ENCODE measurements around the gene KCTD6.

KCTD6 gene

GRCh38 chr3:58491506-58492402 is at the start of gene KCTD6:
Gene KCTD6 (plus strand): TSS chr3:58492096. CDS start chr3:58498756, 6,660 bp downstream.
- peak; percentile 95 for DNase-seq (ENCODE audit: low spot score)

GRCh38 chr3:58452176-58452575 is 39.7 kb upstream of the KCTD6 start:
- DNase-seq (ENCODE audit: low spot score), result no peak

GRCh38 chr3:58459160-58459559 is 32.7 kb upstream of the KCTD6 start:
- DNase-seq (ENCODE audit: low spot score), result no peak

GRCh38 chr3:58462829-58463180 is 29.1 kb upstream of the KCTD6 start:
- no peak for DNase-seq (ENCODE audit: low spot score)

GRCh38 chr3:58463181-58463941 is 28.5 kb upstream of the KCTD6 start:
- DNase-seq (ENCODE audit: low spot score), result peak; percentile 83

GRCh38 chr3:58463942-58464271 is 28.0 kb upstream of the KCTD6 start:
- no peak for DNase-seq (ENCODE audit: low spot score)

- no peak for DNase-seq (ENCODE audit: low spot score)
Measured at GRCh38 chr3:58464866-58465265, 27.0 kb upstream of the KCTD6 start.

GRCh38 chr3:58466899-58467563 is 24.9 kb upstream of the KCTD6 start:
- DNase-seq (ENCODE audit: low spot score), result no peak

GRCh38 chr3:58469096-58469495 is 22.8 kb upstream of the KCTD6 start:
- DNase-seq (ENCODE audit: low spot score), result no peak

- DNase-seq (ENCODE audit: low spot score), result no peak
Measured at GRCh38 chr3:58470363-58471024, 21.4 kb upstream of the KCTD6 start.

GRCh38 chr3:58471025-58471887 is 20.6 kb upstream of the KCTD6 start:
- peak; percentile 90 for DNase-seq (ENCODE audit: low spot score)

- DNase-seq (ENCODE audit: low spot score), result no peak
Measured at GRCh38 chr3:58473275-58473674, 18.6 kb upstream of the KCTD6 start.

GRCh38 chr3:58474348-58474911 is 17.5 kb upstream of the KCTD6 start:
- DNase-seq (ENCODE audit: low spot score), result no peak

GRCh38 chr3:58474967-58475578 is 16.8 kb upstream of the KCTD6 start:
- no peak for DNase-seq (ENCODE audit: low spot score)

- no peak for DNase-seq (ENCODE audit: low spot score)
Measured at GRCh38 chr3:58478781-58479180, 13.1 kb upstream of the KCTD6 start.

- no peak for DNase-seq (ENCODE audit: low spot score)
Measured at GRCh38 chr3:58480309-58480708, 11.6 kb upstream of the KCTD6 start.

- DNase-seq (ENCODE audit: low spot score), result no peak
Measured at GRCh38 chr3:58482917-58483636, 8.8 kb upstream of the KCTD6 start.

GRCh38 chr3:58484045-58484721 is 7.7 kb upstream of the KCTD6 start:
- no peak for DNase-seq (ENCODE audit: low spot score)

GRCh38 chr3:58484722-58485069 is 7.2 kb upstream of the KCTD6 start:
- DNase-seq (ENCODE audit: low spot score), result no peak

Data from LoVo (cell line).